ENCODE data around the gene MSLN.

MSLN gene

DNA sequence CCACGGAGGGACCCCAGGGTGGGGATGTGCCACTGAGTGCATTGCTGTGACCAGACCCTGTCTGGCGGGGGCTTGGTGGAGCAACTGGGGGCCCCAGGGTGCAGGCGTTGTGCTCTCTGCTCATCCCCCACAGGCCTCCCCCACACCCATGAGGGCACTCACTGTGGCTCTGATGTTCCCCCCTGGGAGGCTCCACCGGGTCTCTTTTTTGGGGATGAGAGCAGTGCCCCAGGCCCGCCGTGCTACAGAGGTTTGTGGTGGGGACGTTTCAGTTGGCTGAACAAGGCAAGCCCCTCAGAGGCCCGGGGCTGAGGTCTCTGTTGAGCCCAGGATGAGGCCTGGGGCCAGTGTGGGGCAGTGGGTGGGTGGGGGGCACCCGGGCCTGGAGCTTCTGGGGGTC lies 36.8 kb upstream of the MSLN start:
- Histone ChIP-seq H3K4me1 (ENCODE audit: control insufficient read depth in 1 of 2, insufficient read depth in 2 of 2, low read length in 2 of 2) (peaks cover 15 to 42% of the 10 kb centered on the region in 2 donors), H3K9ac (ENCODE audit: low read depth in 1 of 2, low read length in 2 of 2) (no peak overlapping the region), H3K27ac (ENCODE audit: low read depth, low read length) (no peak overlapping the region), H3K4me3 (ENCODE audit: low read depth in 1 of 2, low read length in 2 of 2) (no peak overlapping the region), H3K36me3 (ENCODE audit: control insufficient read depth in 1 of 2, insufficient read depth in 2 of 2, low read length in 2 of 2) (no peaks in the 10 kb centered on the region), H3K9me3 (ENCODE audit: control insufficient read depth in 1 of 2, low read length in 2 of 2) (no peaks in the 10 kb centered on the region), H3K27me3 (ENCODE audit: control insufficient read depth in 1 of 2, insufficient read depth in 2 of 2, low read length in 2 of 2) (peaks cover 15 to 22% of the 10 kb centered on the region in 2 donors)

DNA sequence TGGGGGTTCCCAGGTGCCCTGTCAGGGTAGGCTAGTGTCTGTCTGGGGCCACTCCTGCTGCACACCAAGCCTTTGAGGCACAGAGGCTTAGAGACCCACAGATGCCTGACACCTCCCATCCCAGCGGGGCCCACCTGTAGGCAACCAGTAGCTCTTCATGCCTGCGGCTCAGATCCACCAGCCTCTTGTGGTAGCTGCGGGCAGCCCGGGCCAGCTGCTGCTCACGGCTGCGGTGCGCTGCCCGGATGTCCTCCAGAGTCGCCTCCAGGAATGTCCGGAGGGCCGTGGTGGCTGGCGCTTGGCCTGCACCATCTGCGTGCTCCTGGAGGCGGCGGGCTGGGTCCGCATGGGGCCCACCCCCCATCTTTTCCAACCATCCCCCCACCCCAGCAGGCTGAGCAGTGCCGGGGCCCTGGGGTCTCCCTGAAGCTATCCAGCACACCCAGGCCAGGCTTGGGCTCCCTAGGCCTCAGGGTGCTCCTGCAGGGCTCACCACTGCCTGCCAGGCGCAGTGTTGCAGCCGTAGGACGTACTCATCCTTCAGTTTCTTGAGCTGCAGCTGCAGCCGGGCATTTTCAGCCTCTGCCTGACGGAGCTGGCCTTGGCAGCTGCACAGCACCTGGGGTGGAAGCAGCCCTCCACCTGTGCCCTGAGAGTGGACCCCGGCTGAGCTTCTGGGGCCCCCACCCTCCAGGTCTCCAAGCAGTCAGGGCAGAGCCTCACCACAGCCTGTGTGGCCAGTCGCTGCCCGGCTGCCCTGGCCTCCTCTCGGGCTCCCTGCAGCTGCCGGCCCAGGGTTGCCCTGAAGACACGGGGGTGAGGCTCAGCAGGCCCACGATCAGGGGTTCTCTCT lies 36.1 kb upstream of the MSLN start:
- H3K4me1 ChIP-seq (ENCODE audit: control insufficient read depth in 1 of 2, insufficient read depth in 2 of 2, low read length in 2 of 2), result peaks cover 8 to 35% of the 10 kb centered on the region in 2 donors

DNA sequence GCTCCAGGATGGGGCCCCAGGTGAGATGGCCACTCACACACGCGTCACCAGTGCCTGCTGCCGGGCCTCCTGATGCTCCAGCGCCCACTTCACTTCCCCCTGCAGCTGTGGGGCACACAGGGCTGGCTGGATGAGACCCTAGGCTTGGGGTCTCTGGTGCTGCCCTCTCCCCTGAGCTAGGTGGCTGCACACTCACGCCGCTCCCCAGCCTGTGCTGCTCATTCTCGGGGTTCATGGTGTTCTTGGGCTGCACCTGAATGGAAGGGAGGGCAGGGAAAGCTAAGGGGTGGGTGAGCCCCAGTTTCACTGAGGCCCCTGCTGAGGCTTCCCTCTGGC lies 35.5 kb upstream of the MSLN start:
- Histone ChIP-seq H3K9ac (ENCODE audit: low read depth in 1 of 2, low read length in 2 of 2) (no peak overlapping the region), H3K9me3 (ENCODE audit: control insufficient read depth in 1 of 2, low read length in 2 of 2) (no peaks in the 10 kb centered on the region), H3K36me3 (ENCODE audit: control insufficient read depth in 1 of 2, insufficient read depth in 2 of 2, low read length in 2 of 2) (no peaks in the 10 kb centered on the region), H3K4me3 (ENCODE audit: low read depth in 1 of 2, low read length in 2 of 2) (no peak overlapping the region), H3K27me3 (ENCODE audit: control insufficient read depth in 1 of 2, insufficient read depth in 2 of 2, low read length in 2 of 2) (peaks cover 15 to 22% of the 10 kb centered on the region in 2 donors), H3K27ac (ENCODE audit: low read depth, low read length) (no peak overlapping the region), H3K4me1 (ENCODE audit: control insufficient read depth in 1 of 2, insufficient read depth in 2 of 2, low read length in 2 of 2) (peaks cover 4 to 30% of the 10 kb centered on the region in 2 donors)

More for the DNA sequence above, 36.1 kb upstream of the MSLN start:
- Histone ChIP-seq H3K27me3 (ENCODE audit: control insufficient read depth in 1 of 2, insufficient read depth in 2 of 2, low read length in 2 of 2) (peaks cover 15 to 22% of the 10 kb centered on the region in 2 donors), H3K9ac (ENCODE audit: low read depth in 1 of 2, low read length in 2 of 2) (no peak overlapping the region), H3K36me3 (ENCODE audit: control insufficient read depth in 1 of 2, insufficient read depth in 2 of 2, low read length in 2 of 2) (no peaks in the 10 kb centered on the region), H3K4me3 (ENCODE audit: low read depth in 1 of 2, low read length in 2 of 2) (no peak overlapping the region), H3K27ac (ENCODE audit: low read depth, low read length) (no peak overlapping the region), H3K9me3 (ENCODE audit: control insufficient read depth in 1 of 2, low read length in 2 of 2) (no peaks in the 10 kb centered on the region)

DNA sequence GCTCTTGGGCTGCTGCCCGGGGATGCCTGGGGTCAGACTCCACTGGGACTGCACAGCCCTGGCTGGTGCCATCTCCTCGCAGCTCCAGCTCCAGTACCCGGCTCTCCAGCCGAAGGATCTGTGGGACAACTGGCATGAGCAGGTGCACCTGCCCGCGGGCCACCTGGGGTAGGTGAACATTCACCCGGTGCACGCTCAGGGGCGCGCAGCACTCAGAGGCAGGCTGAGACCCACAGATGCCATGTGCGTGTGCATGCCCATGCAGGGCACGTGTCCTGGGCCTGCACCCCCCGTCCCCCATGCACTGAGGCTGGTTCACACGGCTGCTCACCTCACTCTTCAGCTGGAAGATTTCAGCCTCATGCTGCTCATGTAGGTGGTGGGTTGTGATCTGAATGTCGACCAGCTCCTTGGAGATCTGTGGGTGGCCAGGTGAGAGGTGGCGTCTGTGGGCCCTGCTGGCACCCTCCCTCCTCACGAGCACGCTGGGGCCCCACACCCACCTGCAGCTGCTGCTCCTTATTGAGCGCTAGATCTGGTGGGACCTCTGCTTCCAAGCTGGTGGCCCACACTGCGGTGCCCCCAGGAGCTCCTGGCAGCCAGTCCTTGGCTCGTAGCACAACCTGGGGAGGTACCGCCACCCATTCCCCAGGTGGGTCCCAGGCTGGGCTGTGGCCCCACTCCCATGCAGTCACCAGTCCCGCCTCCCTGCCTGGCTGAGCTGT lies 34.9 kb upstream of the MSLN start:
- H3K27ac ChIP-seq (ENCODE audit: low read depth, low read length), result no peak overlapping the region

DNA sequence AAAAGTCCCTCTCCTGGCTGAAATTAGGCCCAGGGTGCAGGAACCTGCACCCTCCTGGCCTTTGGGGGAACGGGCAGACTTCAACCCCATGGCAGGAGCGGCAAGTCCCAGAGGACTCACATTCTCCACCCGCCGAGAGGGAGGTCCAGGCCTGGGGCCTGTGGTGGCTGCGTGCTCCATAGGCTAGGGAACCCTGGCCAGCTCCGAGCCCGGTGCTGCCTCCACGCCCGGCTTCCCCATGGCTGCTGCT lies 34.4 kb upstream of the MSLN start:
- H3K4me3 ChIP-seq (ENCODE audit: low read depth in 1 of 2, low read length in 2 of 2), result peak overlapping the region in 1 of 2 donors; percentile 40
- H3K27me3 ChIP-seq (ENCODE audit: control insufficient read depth in 1 of 2, insufficient read depth in 2 of 2, low read length in 2 of 2), result peaks cover 15 to 22% of the 10 kb centered on the region in 2 donors
- H3K9ac ChIP-seq (ENCODE audit: low read depth in 1 of 2, low read length in 2 of 2), result no peak overlapping the region
- peaks cover 0 to 23% of the 10 kb centered on the region in 2 donors for H3K4me1 ChIP-seq (ENCODE audit: control insufficient read depth in 1 of 2, insufficient read depth in 2 of 2, low read length in 2 of 2)
- H3K36me3 ChIP-seq (ENCODE audit: control insufficient read depth in 1 of 2, insufficient read depth in 2 of 2, low read length in 2 of 2), result no peaks in the 10 kb centered on the region
- H3K9me3 ChIP-seq (ENCODE audit: control insufficient read depth in 1 of 2, low read length in 2 of 2), result no peaks in the 10 kb centered on the region
- no peak overlapping the region for H3K27ac ChIP-seq (ENCODE audit: low read depth, low read length)

More for the DNA sequence above, 34.9 kb upstream of the MSLN start:
- no peak overlapping the region for H3K4me3 ChIP-seq (ENCODE audit: low read depth in 1 of 2, low read length in 2 of 2)
- H3K27me3 ChIP-seq (ENCODE audit: control insufficient read depth in 1 of 2, insufficient read depth in 2 of 2, low read length in 2 of 2), result peaks cover 15 to 22% of the 10 kb centered on the region in 2 donors
- no peaks in the 10 kb centered on the region for H3K36me3 ChIP-seq (ENCODE audit: control insufficient read depth in 1 of 2, insufficient read depth in 2 of 2, low read length in 2 of 2)
- no peaks in the 10 kb centered on the region for H3K9me3 ChIP-seq (ENCODE audit: control insufficient read depth in 1 of 2, low read length in 2 of 2)
- peaks cover 0 to 24% of the 10 kb centered on the region in 2 donors for H3K4me1 ChIP-seq (ENCODE audit: control insufficient read depth in 1 of 2, insufficient read depth in 2 of 2, low read length in 2 of 2)
- no peak overlapping the region for H3K9ac ChIP-seq (ENCODE audit: low read depth in 1 of 2, low read length in 2 of 2)

DNA sequence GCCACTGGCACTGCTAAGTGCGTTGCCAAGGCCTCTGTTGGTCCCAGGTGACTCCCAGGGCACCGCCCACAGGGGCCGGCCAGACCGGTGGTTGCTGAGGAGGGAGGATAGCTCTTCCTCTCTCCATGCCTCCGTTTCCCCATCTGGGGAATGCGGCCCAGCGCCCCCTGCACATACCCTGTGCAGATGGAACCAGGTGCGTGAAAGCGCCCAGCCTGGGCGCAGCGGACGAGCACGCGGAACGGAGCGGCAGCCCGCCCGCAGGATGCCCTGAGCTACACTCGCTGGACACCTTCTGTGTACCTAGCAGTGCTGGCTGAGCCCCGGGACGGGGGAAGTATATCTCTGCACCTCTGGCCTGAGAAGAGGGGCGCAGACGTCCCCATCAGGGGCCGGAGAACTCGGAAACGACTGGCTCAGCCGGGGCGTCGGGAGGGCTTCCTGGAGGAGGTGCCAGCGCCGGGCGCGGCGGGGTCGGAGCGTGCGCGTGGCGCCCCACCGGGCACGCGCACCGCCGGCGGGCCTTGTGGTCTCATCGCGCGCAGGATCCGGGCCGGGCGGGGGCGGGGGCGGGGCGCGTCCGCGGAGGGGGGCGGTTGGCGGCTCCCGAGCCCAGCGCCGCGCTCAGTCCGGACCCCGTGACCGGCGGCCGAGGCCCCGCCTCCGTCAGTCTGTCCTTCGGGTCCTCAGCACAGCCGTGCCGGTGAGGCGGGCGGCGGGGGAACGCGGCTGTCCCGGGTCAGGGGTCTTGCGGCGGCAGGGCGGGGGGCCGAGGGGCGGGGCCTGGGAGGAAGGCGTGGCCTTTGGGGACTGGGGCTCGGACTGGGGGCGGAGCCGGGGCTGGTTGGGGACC lies 33.9 kb upstream of the MSLN start, which contains the start of the genes CCDC78 and HAGHL:
Gene CCDC78, minus strand, starts transcription at position 6 of the 853 bp plus-strand sequence. CDS start 76 bp downstream, outside the sequence.
Gene HAGHL, plus strand, starts transcription at position 669 of the 853 bp plus-strand sequence. CDS start 404 bp downstream, outside the sequence.
- peak within 1 kb of the TSS in 1 of 2 donors; percentile 18 for H3K9ac ChIP-seq (ENCODE audit: low read depth in 1 of 2, low read length in 2 of 2)
- H3K9me3 ChIP-seq (ENCODE audit: control insufficient read depth in 1 of 2, low read length in 2 of 2), result no peaks in the 10 kb centered on the region
- no peak within 1 kb of the TSS for H3K27ac ChIP-seq (ENCODE audit: low read depth, low read length)
- peak within 1 kb of the TSS; percentile 59 to 61 for H3K4me3 ChIP-seq (ENCODE audit: low read depth in 1 of 2, low read length in 2 of 2)
- peaks cover 15 to 22% of the 10 kb centered on the region in 2 donors for H3K27me3 ChIP-seq (ENCODE audit: control insufficient read depth in 1 of 2, insufficient read depth in 2 of 2, low read length in 2 of 2)
- H3K36me3 ChIP-seq (ENCODE audit: control insufficient read depth in 1 of 2, insufficient read depth in 2 of 2, low read length in 2 of 2), result peaks cover 0 to 4% of the 10 kb centered on the region in 2 donors
- peaks cover 0 to 22% of the 10 kb centered on the region in 2 donors for H3K4me1 ChIP-seq (ENCODE audit: control insufficient read depth in 1 of 2, insufficient read depth in 2 of 2, low read length in 2 of 2)

DNA sequence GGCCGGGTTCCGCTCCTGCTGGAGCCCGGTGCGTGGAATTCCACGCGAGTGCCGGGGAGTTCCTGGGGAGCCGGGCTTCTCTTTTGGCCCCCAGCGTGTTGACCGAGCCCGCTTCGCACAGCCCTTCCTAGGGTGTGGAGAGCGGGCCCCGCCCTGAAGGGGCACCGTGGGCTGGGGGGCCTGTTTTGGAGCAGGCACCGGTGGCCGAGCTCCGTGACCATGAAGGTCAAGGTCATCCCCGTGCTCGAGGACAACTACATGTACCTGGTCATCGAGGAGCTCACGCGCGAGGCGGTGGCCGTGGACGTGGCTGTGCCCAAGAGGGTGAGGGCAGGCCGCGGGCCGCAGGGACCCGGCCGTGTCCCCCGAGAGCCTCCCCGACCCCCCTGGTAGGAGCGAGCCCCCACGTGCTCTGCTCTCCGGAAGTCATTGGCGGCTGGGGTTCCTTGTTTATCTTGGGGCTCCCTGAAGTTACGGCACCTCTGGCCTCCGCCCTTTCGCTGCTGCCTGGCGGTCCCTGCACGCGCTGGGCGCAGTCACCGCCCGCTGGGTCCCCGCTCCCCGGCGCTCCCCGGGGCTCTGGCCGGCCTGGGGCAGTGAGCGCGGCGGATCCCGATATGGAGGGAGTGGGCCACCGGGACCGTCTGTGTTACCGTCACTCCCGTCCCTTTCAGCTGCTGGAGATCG lies 33.1 kb upstream of the MSLN start:
- Histone ChIP-seq H3K36me3 (ENCODE audit: control insufficient read depth in 1 of 2, insufficient read depth in 2 of 2, low read length in 2 of 2) (peaks cover 4 to 6% of the 10 kb centered on the region in 2 donors), H3K4me3 (ENCODE audit: low read depth in 1 of 2, low read length in 2 of 2) (peak overlapping the region; percentile 59 to 61), H3K4me1 (ENCODE audit: control insufficient read depth in 1 of 2, insufficient read depth in 2 of 2, low read length in 2 of 2) (peaks cover 0 to 18% of the 10 kb centered on the region in 2 donors), H3K9me3 (ENCODE audit: control insufficient read depth in 1 of 2, low read length in 2 of 2) (no peaks in the 10 kb centered on the region), H3K27me3 (ENCODE audit: control insufficient read depth in 1 of 2, insufficient read depth in 2 of 2, low read length in 2 of 2) (peaks cover 15 to 22% of the 10 kb centered on the region in 2 donors), H3K9ac (ENCODE audit: low read depth in 1 of 2, low read length in 2 of 2) (peak overlapping the region in 1 of 2 donors; percentile 18), H3K27ac (ENCODE audit: low read depth, low read length) (no peak overlapping the region)

DNA sequence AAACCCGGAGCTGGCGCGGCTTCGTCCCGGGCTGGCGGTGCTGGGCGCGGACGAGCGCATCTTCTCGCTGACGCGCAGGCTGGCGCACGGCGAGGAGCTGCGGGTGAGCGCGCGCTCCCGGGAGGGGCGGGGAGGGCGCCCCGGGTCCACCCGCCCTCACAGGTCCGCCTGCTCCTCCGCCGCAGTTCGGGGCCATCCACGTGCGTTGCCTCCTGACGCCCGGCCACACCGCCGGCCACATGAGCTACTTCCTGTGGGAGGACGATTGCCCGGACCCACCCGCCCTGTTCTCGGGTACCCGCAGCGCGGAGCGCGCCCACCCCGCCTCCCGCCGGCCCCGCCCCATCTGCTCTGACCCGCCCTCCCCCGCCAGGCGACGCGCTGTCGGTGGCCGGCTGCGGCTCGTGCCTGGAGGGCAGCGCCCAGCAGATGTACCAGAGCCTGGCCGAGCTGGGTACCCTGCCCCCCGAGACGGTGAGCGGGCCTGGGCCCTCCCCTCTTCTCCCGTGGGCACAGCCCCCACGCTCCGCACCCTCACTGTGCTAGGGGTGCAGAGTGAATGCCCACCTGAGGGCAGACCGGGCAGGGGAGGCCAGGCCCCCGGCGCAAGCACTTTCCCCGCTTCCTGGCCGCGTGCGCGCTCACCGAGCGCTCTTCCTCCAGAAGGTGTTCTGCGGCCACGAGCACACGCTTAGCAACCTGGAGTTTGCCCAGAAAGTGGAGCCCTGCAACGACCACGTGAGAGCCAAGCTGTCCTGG lies 32.2 kb upstream of the MSLN start:
- no peak overlapping the region for H3K9ac ChIP-seq (ENCODE audit: low read depth in 1 of 2, low read length in 2 of 2)
- peaks cover 15 to 22% of the 10 kb centered on the region in 2 donors for H3K27me3 ChIP-seq (ENCODE audit: control insufficient read depth in 1 of 2, insufficient read depth in 2 of 2, low read length in 2 of 2)
- H3K4me1 ChIP-seq (ENCODE audit: control insufficient read depth in 1 of 2, insufficient read depth in 2 of 2, low read length in 2 of 2), result peaks cover 0 to 18% of the 10 kb centered on the region in 2 donors
- H3K4me3 ChIP-seq (ENCODE audit: low read depth in 1 of 2, low read length in 2 of 2), result peak overlapping the region; percentile 29 to 54
- no peak overlapping the region for H3K27ac ChIP-seq (ENCODE audit: low read depth, low read length)
- H3K36me3 ChIP-seq (ENCODE audit: control insufficient read depth in 1 of 2, insufficient read depth in 2 of 2, low read length in 2 of 2), result peaks cover 9% of the 10 kb centered on the region in 2 donors
- no peaks in the 10 kb centered on the region for H3K9me3 ChIP-seq (ENCODE audit: control insufficient read depth in 1 of 2, low read length in 2 of 2)

All from duodenal mucosa (tissue), 2 donors.